K562 (cell line): ENCODE data around the gene SLC35G2. TPM values are rescaled to one million over a fixed set of nuclear protein-coding genes. Genes with fewer than 3 reads are reported as not detected.

ENCODE experiments used
- ATF6 ChIP-seq: sonication (generic); formaldehyde crosslinking; IDR thresholded peaks from 2 replicates; pipeline ENCODE4 v1.4.0; 2020; ENCODE audit warnings: mild to moderate bottlenecking, missing genetic modification reagents
- ATF7 ChIP-seq: fragments of 450-650 bp; IDR thresholded peaks from 2 replicates; pipeline ENCODE4 v1.7.1; 2014; ENCODE audit warnings: mild to moderate bottlenecking, moderate library complexity
- CHCHD3 ChIP-seq: fragments of 250-450 bp; sonication (Bioruptor Pico); IDR thresholded peaks from 2 replicates; pipeline ENCODE4 v2.1.2; 2022; ENCODE audit warnings: mild to moderate bottlenecking
- COPS2 ChIP-seq: fragments of 450-650 bp; conservative IDR thresholded peaks from 2 replicates; pipeline ENCODE4 v1.6.1; 2016; ENCODE audit warnings: mild to moderate bottlenecking, moderate library complexity
- IRF9 ChIP-seq: fragments of 450-650 bp; IDR thresholded peaks from 2 replicates; pipeline ENCODE4 v1.6.1; 2016; ENCODE audit warnings: missing biosample characterization, missing genetic modification characterization
- NFE2 ChIP-seq: IDR thresholded peaks from 2 replicates; pipeline ENCODE4 v1.6.1; 2014; ENCODE audit warnings: antibody characterized with exemption, low read depth
- RAD51 ChIP-seq: fragments of 450-650 bp; IDR thresholded peaks from 2 replicates; pipeline ENCODE4 v1.7.1; 2016; ENCODE audit warnings: low read depth, mild to moderate bottlenecking, borderline replicate concordance
- SOX6 ChIP-seq: fragments of 450-650 bp; IDR thresholded peaks from 2 replicates; pipeline ENCODE4 v1.6.1; 2014; ENCODE audit warnings: mild to moderate bottlenecking
- SRSF9 ChIP-seq: fragments of 200-400 bp; formaldehyde crosslinking; IDR thresholded peaks from 2 replicates; pipeline ENCODE4 v1.6.1; 2017; ENCODE audit warnings: low read depth, low read length, borderline replicate concordance
- THAP12 ChIP-seq: fragments of 250-450 bp; sonication (Bioruptor Pico); IDR thresholded peaks from 2 replicates; pipeline ENCODE4 v1.9.0; 2021; ENCODE audit warnings: mild to moderate bottlenecking, inconsistent platforms
- ZNF316 ChIP-seq: fragments of 450-650 bp; IDR thresholded peaks from 2 replicates; pipeline ENCODE4 v1.6.1; 2016
- ZNF583 ChIP-seq: fragments of 250-450 bp; sonication (Bioruptor Pico); IDR thresholded peaks from 2 replicates; pipeline ENCODE4 v1.4.0; 2020
- ZNF707 ChIP-seq: fragments of 250-450 bp; sonication (Bioruptor Pico); conservative IDR thresholded peaks from 2 replicates; pipeline ENCODE4 v1.8.0; 2022; ENCODE audit warnings: inconsistent platforms, mild to moderate bottlenecking, moderate library complexity
- polyA plus RNA-seq, 8 experiments: library from polyadenylated mRNA; depleted of rRNA in 4 of 8; stranded (reverse) in 5 of 8; unstranded in 3 of 8; fragments of >200 nt; fragmentation: Nextera tagmentation in 2 of 8; fragmentation: Illumina TruSeq in 1 of 8; extraction: Ambion mirVana in 2 of 8; extraction: Trizol in 1 of 8; gene quantifications; 2 replicates each; pipeline versions ENCODE4 v1.2.1 to v1.2.3, GENCODE V29; 2011 to 2014; ENCODE audit warnings: inconsistent platforms in 1 of 8, missing spikeins in 1 of 8
- total RNA-seq, 7 experiments: library from RNA; depleted of rRNA in 6 of 7; stranded (reverse); fragments of >200 nt in 6 of 7; fragmentation: Illumina TruSeq in 2 of 7; extraction: Trizol in 2 of 7; gene quantifications; 2 replicates each; pipeline versions ENCODE4 v1.2.1 to v1.2.3, GENCODE V29; 2011 to 2021; ENCODE audit warnings: low replicate concordance in 1 of 7
- TF ChIP-seq, protein P1 (sequence below): fragments of 250-450 bp; sonication (Bioruptor Pico); IDR thresholded peaks from 2 replicates; pipeline ENCODE4 v1.8.0; 2021; ENCODE audit warnings: moderate library complexity, mild to moderate bottlenecking, inconsistent platforms
- TF ChIP-seq, protein P2 (sequence below): fragments of 150-350 bp; IDR thresholded peaks from 2 replicates; pipeline ENCODE4 v1.6.1; 2014; ENCODE audit warnings: low read depth, mild to moderate bottlenecking, low read length, borderline replicate concordance
- TF ChIP-seq, protein P3 (sequence below): sonication (generic); formaldehyde crosslinking; IDR thresholded peaks from 2 replicates; pipeline ENCODE4 v1.8.1; 2023; ENCODE audit warnings: mild to moderate bottlenecking, missing genetic modification reagents

The SLC35G2 gene
- total and polyA plus RNA-seq, 9 of the 15 experiments (the other 6 are each of a cell fraction or from before 2014, with no cell fraction given): 2.6 to 5.9 (median 3.2) TPM

DNA sequence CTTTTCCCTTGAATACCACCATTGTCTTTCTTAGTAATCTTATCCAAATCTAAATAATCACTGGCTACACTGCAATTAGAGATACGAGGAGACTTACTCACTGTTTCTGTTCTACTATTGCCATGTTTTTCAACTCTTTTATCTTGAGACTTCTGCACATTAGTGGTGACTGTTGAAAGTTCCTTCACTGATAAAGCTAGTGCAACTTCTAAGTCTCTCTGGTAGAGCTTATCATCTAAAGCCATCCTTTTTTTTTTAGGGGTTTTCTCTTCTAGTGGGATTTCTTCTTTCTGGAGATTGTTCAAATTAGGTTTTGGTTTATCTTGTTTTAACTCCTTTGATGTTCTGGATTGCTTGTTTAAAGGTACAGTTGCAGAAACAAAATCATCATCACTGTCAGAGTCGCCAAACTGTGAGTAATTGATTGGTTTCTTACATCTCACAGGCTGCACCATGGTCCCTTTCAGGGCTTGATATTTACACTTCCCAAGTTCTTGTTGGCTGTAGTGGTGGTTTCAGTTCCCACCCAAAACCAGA is 80.8 kb downstream of the SLC35G2 start (continued):
- TF ChIP-seq ZNF583 (no peak), ATF6 (CRISPR knock-in tag) (no peak), IRF9 (tag) (no peak), THAP12 (CRISPR knock-in tag) (no peak), SOX6 (peak; percentile 95), ATF7 (no peak), ZNF316 (no peak), SRSF9 (no peak), NFE2 (0 out of 2 replicates have a peak, but pooled peaks have one; percentile 14), COPS2 (no peak), ZNF707 (CRISPR knock-in tag) (no peak), RAD51 (no peak), CHCHD3 (no peak)
- TF ChIP-seq, protein P1, sequence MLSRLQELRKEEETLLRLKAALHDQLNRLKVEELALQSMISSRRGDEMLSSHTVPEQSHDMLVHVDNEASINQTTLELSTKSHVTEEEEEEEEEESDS (CRISPR knock-in tag): no peak
- TF ChIP-seq, protein P2, sequence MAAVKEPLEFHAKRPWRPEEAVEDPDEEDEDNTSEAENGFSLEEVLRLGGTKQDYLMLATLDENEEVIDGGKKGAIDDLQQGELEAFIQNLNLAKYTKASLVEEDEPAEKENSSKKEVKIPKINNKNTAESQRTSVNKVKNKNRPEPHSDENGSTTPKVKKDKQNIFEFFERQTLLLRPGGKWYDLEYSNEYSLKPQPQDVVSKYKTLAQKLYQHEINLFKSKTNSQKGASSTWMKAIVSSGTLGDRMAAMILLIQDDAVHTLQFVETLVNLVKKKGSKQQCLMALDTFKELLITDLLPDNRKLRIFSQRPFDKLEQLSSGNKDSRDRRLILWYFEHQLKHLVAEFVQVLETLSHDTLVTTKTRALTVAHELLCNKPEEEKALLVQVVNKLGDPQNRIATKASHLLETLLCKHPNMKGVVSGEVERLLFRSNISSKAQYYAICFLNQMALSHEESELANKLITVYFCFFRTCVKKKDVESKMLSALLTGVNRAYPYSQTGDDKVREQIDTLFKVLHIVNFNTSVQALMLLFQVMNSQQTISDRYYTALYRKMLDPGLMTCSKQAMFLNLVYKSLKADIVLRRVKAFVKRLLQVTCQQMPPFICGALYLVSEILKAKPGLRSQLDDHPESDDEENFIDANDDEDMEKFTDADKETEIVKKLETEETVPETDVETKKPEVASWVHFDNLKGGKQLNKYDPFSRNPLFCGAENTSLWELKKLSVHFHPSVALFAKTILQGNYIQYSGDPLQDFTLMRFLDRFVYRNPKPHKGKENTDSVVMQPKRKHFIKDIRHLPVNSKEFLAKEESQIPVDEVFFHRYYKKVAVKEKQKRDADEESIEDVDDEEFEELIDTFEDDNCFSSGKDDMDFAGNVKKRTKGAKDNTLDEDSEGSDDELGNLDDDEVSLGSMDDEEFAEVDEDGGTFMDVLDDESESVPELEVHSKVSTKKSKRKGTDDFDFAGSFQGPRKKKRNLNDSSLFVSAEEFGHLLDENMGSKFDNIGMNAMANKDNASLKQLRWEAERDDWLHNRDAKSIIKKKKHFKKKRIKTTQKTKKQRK: no peak
- TF ChIP-seq, protein P3, sequence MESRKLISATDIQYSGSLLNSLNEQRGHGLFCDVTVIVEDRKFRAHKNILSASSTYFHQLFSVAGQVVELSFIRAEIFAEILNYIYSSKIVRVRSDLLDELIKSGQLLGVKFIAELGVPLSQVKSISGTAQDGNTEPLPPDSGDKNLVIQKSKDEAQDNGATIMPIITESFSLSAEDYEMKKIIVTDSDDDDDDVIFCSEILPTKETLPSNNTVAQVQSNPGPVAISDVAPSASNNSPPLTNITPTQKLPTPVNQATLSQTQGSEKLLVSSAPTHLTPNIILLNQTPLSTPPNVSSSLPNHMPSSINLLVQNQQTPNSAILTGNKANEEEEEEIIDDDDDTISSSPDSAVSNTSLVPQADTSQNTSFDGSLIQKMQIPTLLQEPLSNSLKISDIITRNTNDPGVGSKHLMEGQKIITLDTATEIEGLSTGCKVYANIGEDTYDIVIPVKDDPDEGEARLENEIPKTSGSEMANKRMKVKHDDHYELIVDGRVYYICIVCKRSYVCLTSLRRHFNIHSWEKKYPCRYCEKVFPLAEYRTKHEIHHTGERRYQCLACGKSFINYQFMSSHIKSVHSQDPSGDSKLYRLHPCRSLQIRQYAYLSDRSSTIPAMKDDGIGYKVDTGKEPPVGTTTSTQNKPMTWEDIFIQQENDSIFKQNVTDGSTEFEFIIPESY (CRISPR knock-in tag): no peak
